GM21786 (cell line): ENCODE measurements around the gene HOXC4.
"Not testable (repeated sequence)": the region's sequence is repeated elsewhere in the genome, so short reads cannot be mapped to it uniquely, and the experiment has no call there.

Source experiments
- ATAC-seq: cut with Tn5 transposase; IDR thresholded peaks from one replicate; pipeline ENCODE4 v1.9.1; 2021; ENCODE audit not compliant: unreplicated experiment

Gene HOXC4

DNA sequence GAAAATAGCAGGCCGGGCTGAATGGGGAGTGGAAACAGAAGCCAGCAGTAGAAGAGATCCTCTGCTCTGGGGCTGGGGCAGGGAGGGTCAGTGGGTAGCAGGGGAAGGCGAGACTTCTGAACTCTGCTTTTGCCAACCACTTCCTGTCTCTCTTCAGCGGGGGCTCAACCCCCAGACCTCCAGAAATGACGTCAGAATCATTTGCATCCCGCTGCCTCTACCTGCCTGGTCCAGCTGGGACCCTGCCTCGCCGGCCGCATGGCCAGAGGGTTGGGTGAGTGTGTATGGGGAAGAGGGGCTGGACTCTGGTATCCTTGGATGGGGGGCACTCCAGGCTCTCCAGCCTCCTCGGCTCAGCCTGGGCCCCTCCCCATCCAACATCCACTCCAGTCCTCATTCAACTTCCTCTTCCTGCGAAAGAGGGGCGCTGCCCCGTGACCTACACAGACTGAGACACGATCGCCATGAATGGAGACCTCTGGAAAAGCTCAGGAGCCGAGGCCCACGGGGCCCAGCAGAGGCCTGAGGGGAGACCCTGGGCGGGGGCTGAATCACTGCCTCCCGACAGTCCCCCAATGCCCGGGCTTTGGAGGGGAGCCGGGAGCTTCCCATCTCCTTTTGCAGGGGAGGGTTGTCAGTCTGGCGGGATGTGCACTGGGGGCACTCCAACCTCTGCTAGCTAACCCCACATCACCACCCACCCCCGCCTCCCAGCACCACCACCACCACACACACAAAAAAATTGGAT, 458 bp upstream of the HOXC4 start:
- ATAC-seq: peak; percentile 74

GRCh38 chr12:54054742-54055194, 1.1 kb downstream of the HOXC4 start:
- no peak for ATAC-seq

DNA sequence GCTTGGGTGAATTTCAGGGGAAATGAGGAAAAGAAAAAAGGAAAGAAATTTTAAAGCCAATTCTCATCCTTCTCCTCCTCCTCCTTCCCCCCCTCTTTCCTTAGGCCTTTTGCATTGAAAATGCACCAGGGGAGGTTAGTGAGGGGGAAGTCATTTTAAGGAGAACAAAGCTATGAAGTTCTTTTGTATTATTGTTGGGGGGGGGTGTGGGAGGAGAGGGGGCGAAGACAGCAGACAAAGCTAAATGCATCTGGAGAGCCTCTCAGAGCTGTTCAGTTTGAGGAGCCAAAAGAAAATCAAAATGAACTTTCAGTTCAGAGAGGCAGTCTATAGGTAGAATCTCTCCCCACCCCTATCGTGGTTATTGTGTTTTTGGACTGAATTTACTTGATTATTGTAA, 1.9 kb downstream of the HOXC4 start:
- ATAC-seq: no peak

DNA sequence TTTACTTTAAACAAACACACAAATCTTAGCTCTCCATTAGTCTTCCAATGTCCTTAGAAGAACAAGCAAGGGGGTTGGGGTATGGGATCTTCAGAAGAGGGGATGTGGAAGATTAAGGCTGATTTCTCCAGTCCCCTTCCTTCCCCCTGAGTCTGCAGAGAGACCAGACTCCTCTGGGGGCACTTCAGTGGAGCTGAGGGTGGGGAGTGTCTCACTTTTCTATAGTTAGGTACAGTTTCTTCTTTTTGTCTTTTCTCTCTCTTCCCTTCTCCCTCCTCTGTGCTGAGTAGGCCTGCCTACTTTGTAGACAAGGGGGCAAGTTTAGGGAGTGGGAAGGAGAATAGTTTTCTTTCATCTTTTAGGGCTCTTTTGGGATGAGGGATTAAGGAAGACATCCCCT, 2.5 kb downstream of the HOXC4 start:
- ATAC-seq: no peak

DNA sequence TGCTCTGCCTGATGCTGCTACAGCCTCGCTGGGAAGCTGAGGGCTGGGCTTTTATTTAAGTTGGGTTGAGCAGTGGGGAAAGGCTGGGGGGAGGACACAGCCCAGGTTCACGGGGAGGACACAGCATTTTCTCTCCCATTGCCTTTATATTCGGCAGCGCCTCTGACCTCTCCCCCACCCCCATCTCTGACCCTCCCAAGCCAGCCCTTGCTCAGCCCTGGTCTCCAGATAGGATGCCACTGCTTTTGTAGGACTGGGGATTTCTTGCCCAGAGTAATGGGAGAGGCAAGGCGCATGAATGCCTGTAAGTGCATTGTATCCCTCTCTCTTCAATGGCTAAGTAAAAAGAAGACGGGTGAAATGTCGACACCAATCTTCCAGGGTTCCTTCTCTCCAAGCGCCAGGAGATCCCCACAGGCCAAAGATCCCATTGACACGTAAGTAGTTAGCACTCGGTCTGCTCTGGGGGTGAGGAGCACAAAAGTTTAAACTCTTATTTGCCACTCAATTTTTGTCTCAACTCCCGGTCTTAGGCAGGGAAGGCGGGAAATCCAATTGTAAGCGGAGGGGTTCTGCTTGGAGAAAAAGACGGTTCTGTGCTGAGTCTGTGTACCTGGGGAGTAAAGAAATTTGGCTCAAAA, 4.6 kb downstream of the HOXC4 start:
- no peak for ATAC-seq

DNA sequence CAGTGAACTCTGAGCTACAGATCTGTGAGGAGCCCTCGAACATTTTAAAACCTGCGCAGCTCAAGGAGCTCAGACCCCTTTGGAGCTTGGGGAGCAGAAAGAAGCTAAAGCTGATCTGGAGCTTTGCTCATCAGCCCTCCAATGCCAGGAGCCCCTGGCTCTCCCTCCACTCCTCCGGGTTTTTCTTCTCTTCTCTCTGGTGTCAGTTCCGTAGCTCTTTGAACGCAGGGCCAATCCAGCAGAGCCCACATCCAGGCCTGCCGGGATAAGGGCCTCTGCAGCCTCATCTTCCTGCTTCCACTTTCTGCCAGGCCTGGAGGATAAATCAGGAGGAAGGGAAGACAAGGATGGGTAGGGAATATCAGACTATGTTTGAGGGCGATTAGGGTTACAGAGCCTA, 6.0 kb downstream of the HOXC4 start:
- no peak for ATAC-seq

DNA sequence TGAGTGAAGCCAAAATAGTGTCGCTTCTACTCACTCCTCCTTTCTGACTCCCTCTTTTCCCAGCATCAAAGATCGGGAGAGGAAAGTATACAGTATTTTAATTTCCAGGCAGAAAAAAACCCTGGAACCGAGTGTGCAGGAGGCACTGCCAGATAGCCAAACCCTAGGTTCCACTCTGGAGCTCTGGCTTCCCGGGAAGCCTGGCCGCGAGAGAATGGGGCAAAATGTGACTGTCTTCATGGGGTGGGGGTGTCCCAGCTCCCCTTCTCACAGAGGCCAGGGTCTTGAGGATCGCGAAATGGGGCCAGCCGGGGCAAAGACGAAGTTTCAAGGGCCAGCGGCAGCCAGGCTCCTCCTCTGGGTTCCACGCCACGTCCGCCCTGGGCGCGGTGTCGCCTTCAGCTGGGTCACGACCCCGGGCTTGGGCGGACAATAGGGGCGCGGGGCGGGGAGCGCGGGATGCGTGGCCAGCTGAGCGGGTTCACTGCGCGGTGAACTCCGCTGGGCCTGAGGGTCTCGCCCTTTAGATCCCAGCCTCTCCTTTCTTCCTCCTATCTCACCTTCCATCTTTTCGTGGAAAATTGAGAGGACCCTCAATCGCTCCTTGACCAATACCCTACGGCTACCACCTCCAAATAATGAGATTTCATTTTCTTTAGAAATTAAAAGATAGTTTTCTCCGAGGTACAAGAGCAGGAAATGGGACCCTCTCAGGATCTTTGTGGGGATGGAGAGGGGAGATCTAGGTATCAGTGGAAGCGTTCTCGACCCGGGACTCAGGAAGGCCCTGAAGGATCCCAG, 6.7 kb downstream of the HOXC4 start:
- ATAC-seq: no peak

- ATAC-seq: no peak
These were observed 7.5 kb downstream of the HOXC4 start for GRCh38 chr12:54060975-54061778.

- no peak for ATAC-seq
These were observed 12.0 kb downstream of the HOXC4 start for GRCh38 chr12:54065677-54066076.

GRCh38 chr12:54066408-54066807, 12.8 kb downstream of the HOXC4 start:
- no peak for ATAC-seq

DNA sequence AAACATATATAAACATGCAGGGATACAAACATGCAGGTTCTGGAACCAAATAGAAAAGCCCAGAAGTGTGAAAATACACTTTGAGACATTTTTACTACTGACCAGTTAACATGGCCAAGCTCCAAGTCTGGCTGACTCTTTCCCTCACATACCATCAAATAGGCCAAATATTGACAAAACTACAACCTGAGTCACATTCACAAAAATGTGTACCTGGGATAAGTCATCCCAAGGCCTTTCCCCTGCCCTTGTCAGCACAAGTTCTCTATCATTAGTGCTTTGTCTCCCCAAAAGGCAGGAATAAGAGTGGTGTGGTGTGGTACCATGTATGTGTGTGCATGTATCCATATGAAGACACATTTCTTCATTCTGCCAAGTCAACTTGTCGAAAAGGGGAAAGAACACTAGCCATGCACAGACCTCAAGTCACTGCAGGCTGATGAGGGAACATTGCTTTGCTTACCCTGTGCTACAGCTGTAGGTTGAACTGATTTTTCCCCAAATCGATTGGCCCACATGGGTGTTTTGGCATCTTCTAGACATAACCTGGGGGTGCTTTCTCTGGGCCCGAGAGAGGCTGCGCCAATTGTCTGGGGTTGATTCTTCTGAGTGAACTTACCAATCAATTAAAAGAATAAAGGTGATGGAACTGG, 14.9 kb downstream of the HOXC4 start:
- ATAC-seq: no peak

- ATAC-seq: no peak
These were observed 18.3 kb downstream of the HOXC4 start for GRCh38 chr12:54071942-54072341.

DNA sequence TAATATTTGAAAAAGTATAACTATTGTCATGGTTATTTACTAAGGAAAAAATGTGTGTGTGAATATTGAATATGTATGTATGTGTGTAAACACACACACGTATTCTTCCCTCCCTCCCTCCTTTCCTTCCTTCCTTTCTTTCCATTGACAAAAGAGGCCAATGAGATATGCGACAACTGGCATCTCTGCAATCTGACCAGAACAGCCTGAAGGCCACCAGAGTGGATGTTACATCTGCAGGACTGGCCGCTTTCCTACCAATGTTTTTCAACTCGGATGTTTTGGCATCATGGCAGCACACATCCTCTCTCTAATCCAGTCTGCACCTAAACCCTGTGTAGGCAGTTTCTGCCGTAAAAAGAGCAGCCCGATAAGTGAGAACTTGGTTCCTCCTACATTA, 20.7 kb downstream of the HOXC4 start:
- no peak for ATAC-seq

DNA sequence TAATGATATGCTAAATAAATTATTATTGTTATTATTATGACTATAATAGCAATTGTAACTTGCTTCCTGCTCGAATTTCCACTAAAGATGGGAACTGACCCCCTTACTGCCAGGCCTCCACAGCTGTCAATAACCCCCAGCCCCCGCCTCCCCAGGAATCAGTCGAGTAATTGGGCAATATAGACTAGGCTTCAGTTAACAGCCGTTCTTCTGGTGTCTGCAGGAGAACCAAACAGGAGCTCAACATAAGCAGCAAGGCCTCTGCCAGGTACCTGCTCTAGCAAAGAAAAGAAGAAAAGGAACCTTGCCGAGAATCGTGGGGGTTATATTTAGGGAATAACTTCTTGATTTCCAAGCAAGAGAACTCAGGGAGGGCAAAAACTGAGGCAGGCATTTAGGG, 21.8 kb downstream of the HOXC4 start:
- no peak for ATAC-seq

GRCh38 chr12:54075974-54076373, 22.3 kb downstream of the HOXC4 start:
- ATAC-seq: no peak

DNA sequence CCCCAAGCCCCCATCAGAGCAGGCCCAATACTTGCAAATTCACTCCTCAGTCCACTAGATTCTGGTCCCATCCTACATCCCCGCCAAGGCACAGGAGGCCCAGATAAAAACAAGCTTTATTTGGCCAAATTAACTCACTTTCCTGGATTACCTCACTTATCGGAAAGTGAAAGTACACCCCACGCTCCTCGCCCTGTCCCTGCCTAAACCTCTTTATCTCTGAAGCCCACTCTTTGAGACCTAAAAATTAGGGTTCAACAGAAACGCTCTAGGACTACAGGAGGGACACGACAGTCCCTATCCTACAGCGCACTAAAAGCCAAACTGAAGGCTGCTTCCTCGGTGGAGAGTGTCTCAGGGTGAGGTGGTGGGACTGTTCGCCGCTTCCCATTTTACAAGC, 24.2 kb downstream of the HOXC4 start:
- not testable (repeated sequence) for ATAC-seq

- ATAC-seq: not testable (repeated sequence)
These were observed 25.5 kb downstream of the HOXC4 start for GRCh38 chr12:54079115-54079514.

DNA sequence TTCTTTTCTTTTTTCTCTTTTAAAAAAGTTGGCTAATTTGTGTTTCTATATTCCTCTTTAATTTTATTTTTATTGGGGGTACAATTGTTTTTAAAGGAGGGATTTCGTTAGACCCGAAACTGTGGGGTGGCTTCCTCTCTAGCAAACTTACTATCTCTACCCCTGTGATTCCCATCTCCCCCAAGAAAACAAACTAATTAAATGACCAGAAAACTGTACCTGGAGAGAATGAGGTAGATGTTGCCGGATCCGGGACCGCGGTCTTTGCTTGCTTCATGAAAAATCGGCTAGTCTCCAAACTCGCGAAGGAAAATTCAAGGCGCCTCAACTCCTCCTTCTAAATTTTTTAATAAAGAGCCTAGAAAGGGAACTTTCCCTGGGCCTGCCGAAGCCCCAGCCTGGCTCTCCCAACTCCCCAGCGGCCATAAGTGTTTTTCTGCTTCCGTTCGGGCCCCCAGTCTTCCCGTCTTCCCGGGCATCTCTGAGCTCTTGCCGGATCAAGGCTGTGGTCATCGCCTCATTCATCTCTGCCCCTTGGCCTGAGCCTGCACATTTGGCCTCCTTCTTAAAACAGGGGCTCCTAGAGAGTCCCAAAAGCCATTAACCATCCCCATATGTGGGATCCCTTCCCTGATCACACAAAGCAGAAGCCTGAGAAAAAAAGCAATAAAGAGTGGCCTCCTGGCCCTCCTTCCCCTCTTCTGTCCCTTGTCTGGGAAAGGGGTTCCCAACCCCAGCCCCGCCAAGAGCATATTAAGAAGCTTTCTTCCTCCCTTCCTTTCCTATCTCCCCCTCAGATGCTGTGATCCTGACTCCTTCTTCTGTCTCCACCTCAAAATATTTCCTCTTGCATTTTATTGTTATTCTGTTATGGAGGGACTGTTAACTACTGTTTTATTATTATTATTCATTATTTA, 26.6 kb downstream of the HOXC4 start:
- ATAC-seq: not testable (repeated sequence)

DNA sequence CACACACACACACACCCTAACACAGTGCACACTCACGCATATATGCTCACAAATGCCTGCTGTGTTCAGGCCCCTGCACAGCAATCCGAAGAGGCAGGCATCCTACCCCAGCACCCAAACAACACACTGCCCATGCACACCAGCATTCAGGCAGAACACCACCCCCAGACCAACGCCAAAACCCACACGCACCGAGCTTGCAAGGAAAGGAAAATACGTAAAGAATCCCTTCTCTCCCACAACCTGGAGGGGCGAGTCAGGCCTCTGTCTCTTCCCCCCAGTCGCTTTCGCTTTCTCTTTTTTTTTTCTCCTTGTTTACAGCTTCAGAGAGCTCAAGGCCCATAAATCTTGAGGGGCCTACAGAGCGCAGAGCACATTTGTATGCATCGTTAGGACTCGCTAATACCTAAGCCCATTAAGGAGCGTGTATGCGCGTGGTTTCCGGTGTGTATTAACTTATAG, 27.4 kb downstream of the HOXC4 start:
- not testable (repeated sequence) for ATAC-seq
